Memory B cell (primary cell): ENCODE measurements around the gene PCMT1.

Experiments
- ATAC-seq: fragments of 150-1000 bp; cut with Tn5 transposase; 2 replicates; pipeline ENCODE4 v1.10.0; 2021; ENCODE audit warnings: low read depth, mild to moderate bottlenecking, moderate library complexity
- DNase-seq, 2 donors: peaks; one replicate each; pipeline ENCODE4 v3.0.0; 2022; ENCODE audit warnings: low spot score in 2 of 2
- H3K27ac Mint-ChIP-seq: one replicate; pipeline ENCODE4 v1.8.0; 2022; ENCODE audit warnings: mild to moderate bottlenecking, moderate library complexity, mixed read lengths
- H3K27me3 Mint-ChIP-seq: one replicate; pipeline ENCODE4 v1.8.0; 2022; ENCODE audit warnings: mixed read lengths
- H3K36me3 Mint-ChIP-seq: one replicate; pipeline ENCODE4 v1.8.0; 2022; ENCODE audit warnings: mild to moderate bottlenecking, mixed read lengths
- H3K4me1 Mint-ChIP-seq: one replicate; pipeline ENCODE4 v1.8.0; 2022; ENCODE audit warnings: mixed read lengths
- H3K4me3 Mint-ChIP-seq: one replicate; pipeline ENCODE4 v1.8.0; 2022; ENCODE audit warnings: mild to moderate bottlenecking, moderate library complexity, mixed read lengths
- H3K9me3 Mint-ChIP-seq: one replicate; pipeline ENCODE4 v1.8.0; 2022; ENCODE audit warnings: mixed read lengths

PCMT1 gene

GRCh38 chr6:149749594-149750135, at the start of gene PCMT1:
Gene PCMT1, plus strand, starts transcription at chr6:149749741. Its CDS starts 161 bp downstream, at chr6:149749902.
- ATAC-seq (peak; percentile 84), DNase-seq (peak; percentile 90 to 92)
- Mint-ChIP-seq H3K36me3 (no peaks in the 10 kb centered on the region), H3K27me3 (no peaks in the 10 kb centered on the region), H3K4me3 (peak within 1 kb of the TSS; percentile 88), H3K4me1 (peaks cover 15% of the 10 kb centered on the region), H3K9me3 (no peaks in the 10 kb centered on the region), H3K27ac (peak within 1 kb of the TSS; percentile 73)

GRCh38 chr6:149701714-149702113, 47.8 kb upstream of the PCMT1 start:
- no peak for DNase-seq
- H3K4me1 Mint-ChIP-seq, result peaks cover 16% of the 10 kb centered on the region
- H3K27ac Mint-ChIP-seq, result no peak overlapping the region
- H3K27me3 Mint-ChIP-seq, result no peaks in the 10 kb centered on the region
- H3K36me3 Mint-ChIP-seq, result peaks cover 2% of the 10 kb centered on the region
- no peak for ATAC-seq
- H3K9me3 Mint-ChIP-seq, result no peaks in the 10 kb centered on the region
- H3K4me3 Mint-ChIP-seq, result no peak overlapping the region

GRCh38 chr6:149711711-149712110, 37.8 kb upstream of the PCMT1 start:
- Mint-ChIP-seq H3K4me3 (no peak overlapping the region), H3K4me1 (peaks cover 28% of the 10 kb centered on the region), H3K27ac (no peak overlapping the region), H3K36me3 (peaks cover 4% of the 10 kb centered on the region), H3K9me3 (no peaks in the 10 kb centered on the region), H3K27me3 (no peaks in the 10 kb centered on the region)
- ATAC-seq, result no peak
- DNase-seq, result no peak

GRCh38 chr6:149714442-149714841, 35.1 kb upstream of the PCMT1 start:
- H3K4me3 Mint-ChIP-seq, result no peak overlapping the region
- DNase-seq, result no peak
- no peaks in the 10 kb centered on the region for H3K27me3 Mint-ChIP-seq
- H3K36me3 Mint-ChIP-seq, result peaks cover 4% of the 10 kb centered on the region
- no peak for ATAC-seq
- no peaks in the 10 kb centered on the region for H3K9me3 Mint-ChIP-seq
- H3K4me1 Mint-ChIP-seq, result peaks cover 24% of the 10 kb centered on the region
- no peak overlapping the region for H3K27ac Mint-ChIP-seq

- peak overlapping the region; percentile 55 for H3K27ac Mint-ChIP-seq
- H3K36me3 Mint-ChIP-seq, result peaks cover 4% of the 10 kb centered on the region
- no peaks in the 10 kb centered on the region for H3K27me3 Mint-ChIP-seq
- peaks cover 13% of the 10 kb centered on the region for H3K4me1 Mint-ChIP-seq
- H3K9me3 Mint-ChIP-seq, result no peaks in the 10 kb centered on the region
- peak overlapping the region; percentile 60 for H3K4me3 Mint-ChIP-seq
- ATAC-seq (no peak), DNase-seq (no peak)
These were observed 33.2 kb upstream of the PCMT1 start for GRCh38 chr6:149716181-149716963.

GRCh38 chr6:149717255-149717587, 32.3 kb upstream of the PCMT1 start:
- Mint-ChIP-seq H3K4me3 (peak overlapping the region; percentile 96), H3K4me1 (peaks cover 10% of the 10 kb centered on the region), H3K36me3 (peaks cover 2% of the 10 kb centered on the region), H3K9me3 (no peaks in the 10 kb centered on the region), H3K27me3 (no peaks in the 10 kb centered on the region), H3K27ac (peak overlapping the region; percentile 95)
- ATAC-seq, result no peak
- DNase-seq, result no peak

- H3K36me3 Mint-ChIP-seq, result peaks cover 2% of the 10 kb centered on the region
- H3K4me3 Mint-ChIP-seq, result peak within 1 kb of the TSS; percentile 96
- H3K27me3 Mint-ChIP-seq, result no peaks in the 10 kb centered on the region
- ATAC-seq (peak; percentile 94), DNase-seq (peak; percentile 86 to 92)
- H3K9me3 Mint-ChIP-seq, result no peaks in the 10 kb centered on the region
- H3K27ac Mint-ChIP-seq, result peak within 1 kb of the TSS; percentile 95
- H3K4me1 Mint-ChIP-seq, result peaks cover 10% of the 10 kb centered on the region
These were observed 31.7 kb upstream of the PCMT1 start, which contains the start of gene LATS1 for GRCh38 chr6:149717588-149718458. Gene LATS1, minus strand, starts transcription at chr6:149718101. Its CDS starts 15,975 bp downstream, at chr6:149702126.

GRCh38 chr6:149719531-149719930, 30.0 kb upstream of the PCMT1 start:
- H3K36me3 Mint-ChIP-seq, result peaks cover 2% of the 10 kb centered on the region
- peaks cover 12% of the 10 kb centered on the region for H3K4me1 Mint-ChIP-seq
- DNase-seq, result no peak
- H3K27ac Mint-ChIP-seq, result no peak overlapping the region
- peak overlapping the region; percentile 18 for H3K4me3 Mint-ChIP-seq
- no peaks in the 10 kb centered on the region for H3K27me3 Mint-ChIP-seq
- no peaks in the 10 kb centered on the region for H3K9me3 Mint-ChIP-seq
- ATAC-seq, result no peak

GRCh38 chr6:149723262-149723661, 26.3 kb upstream of the PCMT1 start:
- H3K9me3 Mint-ChIP-seq, result no peaks in the 10 kb centered on the region
- peaks cover 7% of the 10 kb centered on the region for H3K36me3 Mint-ChIP-seq
- H3K4me1 Mint-ChIP-seq, result peaks cover 4% of the 10 kb centered on the region
- H3K4me3 Mint-ChIP-seq, result no peak overlapping the region
- H3K27ac Mint-ChIP-seq, result no peak overlapping the region
- ATAC-seq, result no peak
- no peak for DNase-seq
- H3K27me3 Mint-ChIP-seq, result no peaks in the 10 kb centered on the region

GRCh38 chr6:149723771-149724417, 25.6 kb upstream of the PCMT1 start:
- H3K4me1 Mint-ChIP-seq, result peaks cover 7% of the 10 kb centered on the region
- no peak overlapping the region for H3K4me3 Mint-ChIP-seq
- peaks cover 12% of the 10 kb centered on the region for H3K36me3 Mint-ChIP-seq
- H3K27ac Mint-ChIP-seq, result no peak overlapping the region
- ATAC-seq, result peak; percentile 82
- peak in 1 of 2 donors; percentile 23 for DNase-seq
- no peaks in the 10 kb centered on the region for H3K27me3 Mint-ChIP-seq
- H3K9me3 Mint-ChIP-seq, result no peaks in the 10 kb centered on the region

- peaks cover 7% of the 10 kb centered on the region for H3K4me1 Mint-ChIP-seq
- ATAC-seq (no peak), DNase-seq (no peak)
- H3K27me3 Mint-ChIP-seq, result no peaks in the 10 kb centered on the region
- H3K4me3 Mint-ChIP-seq, result no peak overlapping the region
- peaks cover 12% of the 10 kb centered on the region for H3K36me3 Mint-ChIP-seq
- H3K27ac Mint-ChIP-seq, result no peak overlapping the region
- H3K9me3 Mint-ChIP-seq, result no peaks in the 10 kb centered on the region
These were observed 23.8 kb upstream of the PCMT1 start for GRCh38 chr6:149725785-149726184.

- Mint-ChIP-seq H3K4me1 (peaks cover 7% of the 10 kb centered on the region), H3K36me3 (peaks cover 12% of the 10 kb centered on the region), H3K27ac (peak overlapping the region; percentile 15), H3K4me3 (no peak overlapping the region), H3K27me3 (no peaks in the 10 kb centered on the region), H3K9me3 (no peaks in the 10 kb centered on the region)
- DNase-seq (no peak), ATAC-seq (no peak)
These were observed 21.6 kb upstream of the PCMT1 start for GRCh38 chr6:149727793-149728498.

- no peaks in the 10 kb centered on the region for H3K9me3 Mint-ChIP-seq
- peaks cover 7% of the 10 kb centered on the region for H3K4me1 Mint-ChIP-seq
- H3K27me3 Mint-ChIP-seq, result no peaks in the 10 kb centered on the region
- DNase-seq (no peak), ATAC-seq (no peak)
- H3K27ac Mint-ChIP-seq, result peak overlapping the region; percentile 15
- peaks cover 14% of the 10 kb centered on the region for H3K36me3 Mint-ChIP-seq
- H3K4me3 Mint-ChIP-seq, result no peak overlapping the region
These were observed 20.9 kb upstream of the PCMT1 start for GRCh38 chr6:149728499-149729234.
